Loucy (cell line): Measurements from ENCODE around the gene SIDT2.
A peak's percentile ranks its signal among the peaks of the same experiment; 100 is the strongest.

ENCODE experiments used
- H2AFZ ChIP-seq: fragments of 200-600 bp; sonication (generic); 2 replicates; pipeline ENCODE4 v1.6.0; 2016; ENCODE audit warnings: antibody characterized with exemption, mild to moderate bottlenecking, low read length, moderate library complexity
- H3F3A ChIP-seq: fragments of 200-600 bp; 2 replicates; pipeline ENCODE4 v1.6.0; 2016; ENCODE audit warnings: antibody characterized with exemption, low read depth, mild to moderate bottlenecking
- H3K27me3 ChIP-seq: fragments of 200-600 bp; sonication (generic); 2 replicates; pipeline ENCODE4 v1.6.1; 2014; ENCODE audit warnings: low read length, mild to moderate bottlenecking; ENCODE audit not compliant: insufficient read depth, poor library complexity, severe bottlenecking
- H3K36me3 ChIP-seq: fragments of 200-600 bp; sonication (generic); 2 replicates; pipeline ENCODE4 v1.6.1; 2016; ENCODE audit warnings: low read length; ENCODE audit not compliant: insufficient read depth
- H3K4me1 ChIP-seq: fragments of 200-600 bp; sonication (generic); 2 replicates; pipeline ENCODE4 v1.5.1; 2014; ENCODE audit warnings: low read length, mild to moderate bottlenecking; ENCODE audit not compliant: insufficient read depth, poor library complexity, severe bottlenecking
- H3K4me2 ChIP-seq: fragments of 200-600 bp; sonication (generic); 2 replicates; pipeline ENCODE4 v1.6.0; 2014; ENCODE audit warnings: antibody characterized with exemption, low read length, low read depth, mild to moderate bottlenecking; ENCODE audit not compliant: poor library complexity, severe bottlenecking
- H3K4me3 ChIP-seq: fragments of 200-600 bp; sonication (generic); 2 replicates; pipeline ENCODE4 v1.5.1; 2014; ENCODE audit warnings: low read length, mild to moderate bottlenecking, mixed read lengths; ENCODE audit not compliant: poor library complexity, severe bottlenecking
- H3K79me2 ChIP-seq: fragments of 200-600 bp; sonication (generic); 2 replicates; pipeline ENCODE4 v1.6.1; 2014; ENCODE audit warnings: low read length; ENCODE audit not compliant: insufficient read depth
- H3K9ac ChIP-seq: fragments of 200-600 bp; sonication (generic); 2 replicates; pipeline ENCODE4 v1.6.0; 2014; ENCODE audit warnings: mild to moderate bottlenecking, low read depth, low read length, moderate library complexity; ENCODE audit not compliant: poor library complexity, severe bottlenecking
- H3K9me2 ChIP-seq: fragments of 200-600 bp; sonication (generic); replicated peaks from 2 replicates; pipeline ENCODE4 v1.6.1; 2016; ENCODE audit warnings: low read depth, low read length, mixed read lengths
- H3K9me3 ChIP-seq: fragments of 200-600 bp; sonication (generic); 2 replicates; pipeline ENCODE4 v1.6.1; 2014; ENCODE audit warnings: mild to moderate bottlenecking, antibody characterized with exemption, low read length, low read depth; ENCODE audit not compliant: insufficient read depth
- H4K20me1 ChIP-seq: fragments of 200-600 bp; sonication (generic); 2 replicates; pipeline ENCODE4 v1.6.0; 2014; ENCODE audit warnings: antibody characterized with exemption, low read length, mild to moderate bottlenecking; ENCODE audit not compliant: insufficient read depth, poor library complexity, severe bottlenecking
- CTCF ChIP-seq: fragments of 200-600 bp; sonication (generic); conservative IDR thresholded peaks from 2 replicates; pipeline ENCODE4 v1.5.1; 2014; ENCODE audit warnings: mild to moderate bottlenecking, antibody characterized with exemption, low read length
- EZH2phosphoT487 ChIP-seq: fragments of 200-600 bp; IDR thresholded peaks from 2 replicates; pipeline ENCODE4 v1.6.1; 2018; ENCODE audit warnings: antibody characterized with exemption, mild to moderate bottlenecking, moderate library complexity, borderline replicate concordance

Gene SIDT2

DNA sequence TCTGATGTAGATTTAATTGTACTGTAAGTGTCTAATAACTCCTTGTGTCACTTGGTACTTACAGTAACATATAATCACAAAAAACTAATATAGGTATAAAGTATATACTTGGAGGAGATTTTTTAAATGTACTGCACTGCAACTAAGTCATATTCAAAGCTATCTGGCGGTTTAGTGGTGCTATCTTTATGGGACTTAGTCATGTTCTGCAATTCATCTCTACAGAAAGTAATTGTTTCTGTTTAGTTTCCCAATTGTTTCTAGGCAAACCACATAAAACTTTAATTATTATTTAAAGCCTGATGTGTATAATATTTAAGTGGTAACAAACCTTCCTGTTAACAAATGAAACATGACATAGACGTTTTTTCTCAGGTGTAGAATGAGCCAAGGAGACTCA, 26.5 kb upstream of the SIDT2 start:
- Histone ChIP-seq H4K20me1 (peaks cover 98% of the 10 kb centered on the region), H3K27me3 (no peaks in the 10 kb centered on the region), H3K4me2 (peak overlapping the region; percentile 13), H3F3A (no peaks in the 10 kb centered on the region), H3K36me3 (peaks cover 35% of the 10 kb centered on the region; the same call in 1 of the 2 replicates), H3K9ac (no peak overlapping the region), H3K9me2 (no peaks in the 10 kb centered on the region), H3K9me3 (no peaks in the 10 kb centered on the region), H3K4me1 (peaks cover 22% of the 10 kb centered on the region), H3K4me3 (no peak overlapping the region), H2AFZ (no peak overlapping the region), H3K79me2 (peaks cover 99% of the 10 kb centered on the region)
- TF ChIP-seq CTCF (no peak), EZH2phosphoT487 (no peak)

- TF ChIP-seq EZH2phosphoT487 = no peak
- no peak for TF ChIP-seq CTCF
- Histone ChIP-seq H3K36me3 (peaks cover 52% of the 10 kb centered on the region), H3K79me2 (peaks cover 99% of the 10 kb centered on the region), H3K9ac (no peak overlapping the region), H3K4me1 (peaks cover 14% of the 10 kb centered on the region), H3K9me2 (no peaks in the 10 kb centered on the region), H3K27me3 (no peaks in the 10 kb centered on the region), H3K4me3 (no peak overlapping the region), H3K4me2 (no peak overlapping the region), H3K9me3 (no peaks in the 10 kb centered on the region), H4K20me1 (peaks cover 98% of the 10 kb centered on the region), H3F3A (no peaks in the 10 kb centered on the region), H2AFZ (no peak overlapping the region)
Observed at GRCh38 chr11:117154468-117154867, 24.1 kb upstream of the SIDT2 start.

GRCh38 chr11:117157507-117157906, 21.0 kb upstream of the SIDT2 start:
- H3K4me1 ChIP-seq = peaks cover 4% of the 10 kb centered on the region
- H3K4me3 ChIP-seq = no peak overlapping the region
- no peaks in the 10 kb centered on the region for H3K27me3 ChIP-seq
- no peak overlapping the region for H3K4me2 ChIP-seq
- peaks cover 76% of the 10 kb centered on the region for H3K36me3 ChIP-seq
- H3K9me2 ChIP-seq = no peaks in the 10 kb centered on the region
- H3F3A ChIP-seq = no peaks in the 10 kb centered on the region
- TF ChIP-seq CTCF (no peak), EZH2phosphoT487 (no peak)
- peaks cover 96% of the 10 kb centered on the region for H3K79me2 ChIP-seq
- H3K9ac ChIP-seq = no peak overlapping the region
- no peaks in the 10 kb centered on the region for H3K9me3 ChIP-seq
- H2AFZ ChIP-seq = no peak overlapping the region
- H4K20me1 ChIP-seq = peaks cover 99% of the 10 kb centered on the region
